ENCODE measurements around the gene CDH4.

DNA sequence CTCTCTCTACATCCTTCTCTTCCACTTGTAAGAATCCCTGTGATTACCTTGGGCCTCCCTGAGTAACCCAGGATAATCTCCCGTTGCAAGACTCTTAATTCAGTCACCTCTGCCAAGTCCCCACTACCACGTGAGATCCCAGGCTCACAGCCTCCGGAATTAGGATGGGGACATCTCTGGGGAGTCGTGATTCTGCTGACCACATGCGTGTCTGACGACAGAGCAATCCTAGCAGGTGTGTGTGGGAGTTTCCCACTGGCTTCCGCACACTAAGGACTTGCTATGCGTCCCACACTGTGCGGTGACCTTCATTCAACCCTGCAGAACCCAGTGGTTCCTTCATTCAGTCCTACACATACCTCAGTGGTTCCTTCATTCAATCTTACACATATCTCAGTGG, 11.9 kb downstream of the CDH4 start:
- TF ChIP-seq, protein P1, sequence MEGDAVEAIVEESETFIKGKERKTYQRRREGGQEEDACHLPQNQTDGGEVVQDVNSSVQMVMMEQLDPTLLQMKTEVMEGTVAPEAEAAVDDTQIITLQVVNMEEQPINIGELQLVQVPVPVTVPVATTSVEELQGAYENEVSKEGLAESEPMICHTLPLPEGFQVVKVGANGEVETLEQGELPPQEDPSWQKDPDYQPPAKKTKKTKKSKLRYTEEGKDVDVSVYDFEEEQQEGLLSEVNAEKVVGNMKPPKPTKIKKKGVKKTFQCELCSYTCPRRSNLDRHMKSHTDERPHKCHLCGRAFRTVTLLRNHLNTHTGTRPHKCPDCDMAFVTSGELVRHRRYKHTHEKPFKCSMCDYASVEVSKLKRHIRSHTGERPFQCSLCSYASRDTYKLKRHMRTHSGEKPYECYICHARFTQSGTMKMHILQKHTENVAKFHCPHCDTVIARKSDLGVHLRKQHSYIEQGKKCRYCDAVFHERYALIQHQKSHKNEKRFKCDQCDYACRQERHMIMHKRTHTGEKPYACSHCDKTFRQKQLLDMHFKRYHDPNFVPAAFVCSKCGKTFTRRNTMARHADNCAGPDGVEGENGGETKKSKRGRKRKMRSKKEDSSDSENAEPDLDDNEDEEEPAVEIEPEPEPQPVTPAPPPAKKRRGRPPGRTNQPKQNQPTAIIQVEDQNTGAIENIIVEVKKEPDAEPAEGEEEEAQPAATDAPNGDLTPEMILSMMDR (tag by site-specific recombination; IDR thresholded peaks at IDR 0.05), result no peak
- no peak for TF ChIP-seq ZNF112 (tag by site-specific recombination; IDR thresholded peaks at IDR 0.05)
- no peak for TF ChIP-seq ZNF239 (tag by site-specific recombination; IDR thresholded peaks at IDR 0.05)
- no peak for TF ChIP-seq ZNF274 (IDR thresholded peaks at IDR 0.05; ENCODE audit: low read length)
- no peak for TF ChIP-seq ZNF274 (tag by site-specific recombination; IDR thresholded peaks at IDR 0.05; ENCODE audit: borderline replicate concordance)
- TF ChIP-seq, protein P2, sequence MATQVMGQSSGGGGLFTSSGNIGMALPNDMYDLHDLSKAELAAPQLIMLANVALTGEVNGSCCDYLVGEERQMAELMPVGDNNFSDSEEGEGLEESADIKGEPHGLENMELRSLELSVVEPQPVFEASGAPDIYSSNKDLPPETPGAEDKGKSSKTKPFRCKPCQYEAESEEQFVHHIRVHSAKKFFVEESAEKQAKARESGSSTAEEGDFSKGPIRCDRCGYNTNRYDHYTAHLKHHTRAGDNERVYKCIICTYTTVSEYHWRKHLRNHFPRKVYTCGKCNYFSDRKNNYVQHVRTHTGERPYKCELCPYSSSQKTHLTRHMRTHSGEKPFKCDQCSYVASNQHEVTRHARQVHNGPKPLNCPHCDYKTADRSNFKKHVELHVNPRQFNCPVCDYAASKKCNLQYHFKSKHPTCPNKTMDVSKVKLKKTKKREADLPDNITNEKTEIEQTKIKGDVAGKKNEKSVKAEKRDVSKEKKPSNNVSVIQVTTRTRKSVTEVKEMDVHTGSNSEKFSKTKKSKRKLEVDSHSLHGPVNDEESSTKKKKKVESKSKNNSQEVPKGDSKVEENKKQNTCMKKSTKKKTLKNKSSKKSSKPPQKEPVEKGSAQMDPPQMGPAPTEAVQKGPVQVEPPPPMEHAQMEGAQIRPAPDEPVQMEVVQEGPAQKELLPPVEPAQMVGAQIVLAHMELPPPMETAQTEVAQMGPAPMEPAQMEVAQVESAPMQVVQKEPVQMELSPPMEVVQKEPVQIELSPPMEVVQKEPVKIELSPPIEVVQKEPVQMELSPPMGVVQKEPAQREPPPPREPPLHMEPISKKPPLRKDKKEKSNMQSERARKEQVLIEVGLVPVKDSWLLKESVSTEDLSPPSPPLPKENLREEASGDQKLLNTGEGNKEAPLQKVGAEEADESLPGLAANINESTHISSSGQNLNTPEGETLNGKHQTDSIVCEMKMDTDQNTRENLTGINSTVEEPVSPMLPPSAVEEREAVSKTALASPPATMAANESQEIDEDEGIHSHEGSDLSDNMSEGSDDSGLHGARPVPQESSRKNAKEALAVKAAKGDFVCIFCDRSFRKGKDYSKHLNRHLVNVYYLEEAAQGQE (tag by site-specific recombination; IDR thresholded peaks at IDR 0.05), result no peak
- no peak for TF ChIP-seq TCF7L2 (IDR thresholded peaks at IDR 0.05; ENCODE audit: borderline replicate concordance, low read depth, low read length)
- no peak for TF ChIP-seq ZNF416 (tag by site-specific recombination; IDR thresholded peaks at IDR 0.05)
- TF ChIP-seq, protein P3, sequence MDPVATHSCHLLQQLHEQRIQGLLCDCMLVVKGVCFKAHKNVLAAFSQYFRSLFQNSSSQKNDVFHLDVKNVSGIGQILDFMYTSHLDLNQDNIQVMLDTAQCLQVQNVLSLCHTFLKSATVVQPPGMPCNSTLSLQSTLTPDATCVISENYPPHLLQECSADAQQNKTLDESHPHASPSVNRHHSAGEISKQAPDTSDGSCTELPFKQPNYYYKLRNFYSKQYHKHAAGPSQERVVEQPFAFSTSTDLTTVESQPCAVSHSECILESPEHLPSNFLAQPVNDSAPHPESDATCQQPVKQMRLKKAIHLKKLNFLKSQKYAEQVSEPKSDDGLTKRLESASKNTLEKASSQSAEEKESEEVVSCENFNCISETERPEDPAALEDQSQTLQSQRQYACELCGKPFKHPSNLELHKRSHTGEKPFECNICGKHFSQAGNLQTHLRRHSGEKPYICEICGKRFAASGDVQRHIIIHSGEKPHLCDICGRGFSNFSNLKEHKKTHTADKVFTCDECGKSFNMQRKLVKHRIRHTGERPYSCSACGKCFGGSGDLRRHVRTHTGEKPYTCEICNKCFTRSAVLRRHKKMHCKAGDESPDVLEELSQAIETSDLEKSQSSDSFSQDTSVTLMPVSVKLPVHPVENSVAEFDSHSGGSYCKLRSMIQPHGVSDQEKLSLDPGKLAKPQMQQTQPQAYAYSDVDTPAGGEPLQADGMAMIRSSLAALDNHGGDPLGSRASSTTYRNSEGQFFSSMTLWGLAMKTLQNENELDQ (tag by site-specific recombination; IDR thresholded peaks at IDR 0.05; ENCODE audit: low read depth), result no peak
- TF ChIP-seq, protein P4, sequence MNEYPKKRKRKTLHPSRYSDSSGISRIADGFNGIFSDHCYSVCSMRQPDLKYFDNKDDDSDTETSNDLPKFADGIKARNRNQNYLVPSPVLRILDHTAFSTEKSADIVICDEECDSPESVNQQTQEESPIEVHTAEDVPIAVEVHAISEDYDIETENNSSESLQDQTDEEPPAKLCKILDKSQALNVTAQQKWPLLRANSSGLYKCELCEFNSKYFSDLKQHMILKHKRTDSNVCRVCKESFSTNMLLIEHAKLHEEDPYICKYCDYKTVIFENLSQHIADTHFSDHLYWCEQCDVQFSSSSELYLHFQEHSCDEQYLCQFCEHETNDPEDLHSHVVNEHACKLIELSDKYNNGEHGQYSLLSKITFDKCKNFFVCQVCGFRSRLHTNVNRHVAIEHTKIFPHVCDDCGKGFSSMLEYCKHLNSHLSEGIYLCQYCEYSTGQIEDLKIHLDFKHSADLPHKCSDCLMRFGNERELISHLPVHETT (tag by site-specific recombination; IDR thresholded peaks at IDR 0.05), result no peak
